IPS-18a (cell line): ENCODE data around the gene RDH5.

Experiments used
- H3K27ac ChIP-seq: one replicate; pipeline ENCODE4 v1.5.1; 2013; ENCODE audit warnings: low read length
- H3K27me3 ChIP-seq: one replicate; pipeline ENCODE4 v1.6.1; 2013; ENCODE audit warnings: mild to moderate bottlenecking, low read length; ENCODE audit not compliant: control insufficient read depth, insufficient read depth
- H3K36me3 ChIP-seq: one replicate; pipeline ENCODE4 v1.6.1; 2013; ENCODE audit warnings: low read depth, low read length; ENCODE audit not compliant: control insufficient read depth
- H3K4me1 ChIP-seq: one replicate; pipeline ENCODE4 v1.6.1; 2013; ENCODE audit warnings: low read depth, low read length; ENCODE audit not compliant: control insufficient read depth
- H3K4me3 ChIP-seq: one replicate; pipeline ENCODE4 v1.5.1; 2013; ENCODE audit warnings: low read length
- H3K9ac ChIP-seq: one replicate; pipeline ENCODE4 v1.6.1; 2013; ENCODE audit warnings: mild to moderate bottlenecking, low read length, moderate library complexity
- H3K9me3 ChIP-seq: one replicate; pipeline ENCODE4 v1.6.1; 2013; ENCODE audit warnings: low read depth, low read length; ENCODE audit not compliant: control insufficient read depth

Gene RDH5

GRCh38 chr12:55736076-55736475 is 15.9 kb downstream of the RDH5 start:
- no peak overlapping the region for H3K9ac ChIP-seq
- no peak overlapping the region for H3K4me3 ChIP-seq
- H3K4me1 ChIP-seq: peaks cover 16% of the 10 kb centered on the region

GRCh38 chr12:55736780-55737580 is 16.8 kb downstream of the RDH5 start:
- Histone ChIP-seq H3K4me3 (peak overlapping the region; percentile 79), H3K36me3 (no peaks in the 10 kb centered on the region), H3K27ac (no peak overlapping the region), H3K9ac (no peak overlapping the region), H3K27me3 (no peaks in the 10 kb centered on the region), H3K4me1 (peaks cover 20% of the 10 kb centered on the region), H3K9me3 (no peaks in the 10 kb centered on the region)

More at GRCh38 chr12:55736076-55736475, 15.9 kb downstream of the RDH5 start:
- Histone ChIP-seq H3K36me3 (no peaks in the 10 kb centered on the region), H3K27me3 (no peaks in the 10 kb centered on the region), H3K9me3 (no peaks in the 10 kb centered on the region), H3K27ac (no peak overlapping the region)

GRCh38 chr12:55737581-55738122 is 17.5 kb downstream of the RDH5 start:
- Histone ChIP-seq H3K36me3 (no peaks in the 10 kb centered on the region), H3K9ac (peak overlapping the region; percentile 56), H3K4me1 (peaks cover 18% of the 10 kb centered on the region), H3K27me3 (no peaks in the 10 kb centered on the region), H3K9me3 (no peaks in the 10 kb centered on the region), H3K4me3 (peak overlapping the region; percentile 79), H3K27ac (peak overlapping the region; percentile 28)

GRCh38 chr12:55738123-55739024 is 18.2 kb downstream of the RDH5 start:
- Histone ChIP-seq H3K27ac (peak overlapping the region; percentile 73), H3K4me3 (peak overlapping the region; percentile 79), H3K9me3 (no peaks in the 10 kb centered on the region), H3K4me1 (peaks cover 18% of the 10 kb centered on the region), H3K36me3 (no peaks in the 10 kb centered on the region), H3K9ac (peak overlapping the region; percentile 56), H3K27me3 (no peaks in the 10 kb centered on the region)

- no peaks in the 10 kb centered on the region for H3K36me3 ChIP-seq
- H3K27me3 ChIP-seq: no peaks in the 10 kb centered on the region
- peaks cover 18% of the 10 kb centered on the region for H3K4me1 ChIP-seq
- no peak overlapping the region for H3K27ac ChIP-seq
- H3K9ac ChIP-seq: no peak overlapping the region
- no peaks in the 10 kb centered on the region for H3K9me3 ChIP-seq
- peak overlapping the region; percentile 79 for H3K4me3 ChIP-seq
These were observed 18.8 kb downstream of the RDH5 start for GRCh38 chr12:55739025-55739378.

GRCh38 chr12:55741931-55742680 is 21.9 kb downstream of the RDH5 start:
- no peaks in the 10 kb centered on the region for H3K9me3 ChIP-seq
- no peak overlapping the region for H3K27ac ChIP-seq
- peaks cover 32% of the 10 kb centered on the region for H3K4me1 ChIP-seq
- no peaks in the 10 kb centered on the region for H3K36me3 ChIP-seq
- peak overlapping the region; percentile 48 for H3K9ac ChIP-seq
- H3K4me3 ChIP-seq: peak overlapping the region; percentile 64
- no peaks in the 10 kb centered on the region for H3K27me3 ChIP-seq

- Histone ChIP-seq H3K9ac (peak within 1 kb of the TSS; percentile 75), H3K4me1 (peaks cover 34% of the 10 kb centered on the region), H3K36me3 (no peaks in the 10 kb centered on the region), H3K9me3 (no peaks in the 10 kb centered on the region), H3K4me3 (peak within 1 kb of the TSS; percentile 92), H3K27me3 (no peaks in the 10 kb centered on the region), H3K27ac (peak within 1 kb of the TSS; percentile 15)
These were observed 22.7 kb downstream of the RDH5 start, which contains the start of gene GDF11 for GRCh38 chr12:55742719-55743405. Gene GDF11 (plus strand): TSS chr12:55743122. CDS start chr12:55743317, 195 bp downstream.

GRCh38 chr12:55743406-55744339 is 23.5 kb downstream of the RDH5 start:
- H3K27ac ChIP-seq: peak overlapping the region; percentile 15
- H3K4me3 ChIP-seq: peak overlapping the region; percentile 92
- H3K4me1 ChIP-seq: peaks cover 36% of the 10 kb centered on the region
- H3K9ac ChIP-seq: peak overlapping the region; percentile 75
- H3K27me3 ChIP-seq: no peaks in the 10 kb centered on the region
- H3K36me3 ChIP-seq: peaks cover under 1% of the 10 kb centered on the region
- H3K9me3 ChIP-seq: no peaks in the 10 kb centered on the region

- Histone ChIP-seq H3K4me3 (peak overlapping the region; percentile 92), H3K9me3 (no peaks in the 10 kb centered on the region), H3K4me1 (peaks cover 36% of the 10 kb centered on the region), H3K36me3 (peaks cover 9% of the 10 kb centered on the region), H3K9ac (peak overlapping the region; percentile 75), H3K27ac (no peak overlapping the region), H3K27me3 (no peaks in the 10 kb centered on the region)
These were observed 24.3 kb downstream of the RDH5 start for GRCh38 chr12:55744340-55745030.
